Aorta (tissue), 5 donors: ENCODE data around the gene OR8D2. TPM values are rescaled to one million over a fixed set of nuclear protein-coding genes. Genes with fewer than 3 reads are reported as not detected.

ENCODE experiments used
- ATAC-seq: fragments of 200-7000 bp; cut with Tn5 transposase; one replicate; pipeline ENCODE4 v1.9.1; 2022; ENCODE audit warnings: moderate library complexity; ENCODE audit not compliant: low FRiP score
- DNase-seq, 2 donors: peaks; one replicate each; pipeline ENCODE4 v3.0.0-alpha.2; 2020
- H3K27ac ChIP-seq, 2 donors: one replicate each; pipeline ENCODE4 v1.5.1; 2013; ENCODE audit warnings: low read length in 2 of 2, mild to moderate bottlenecking in 2 of 2, moderate library complexity in 2 of 2, control low read depth in 1 of 2, inconsistent platforms in 1 of 2, low read depth in 1 of 2
- H3K27me3 ChIP-seq, 2 donors: one replicate each; pipeline ENCODE4 v1.6.1; 2013; ENCODE audit warnings: control low read depth in 1 of 2, low read length in 1 of 2, mild to moderate bottlenecking in 1 of 2, moderate library complexity in 1 of 2; ENCODE audit not compliant: insufficient read depth in 2 of 2, control insufficient read depth in 1 of 2
- H3K36me3 ChIP-seq, 2 donors: one replicate each; pipeline ENCODE4 v1.6.1; 2013; ENCODE audit warnings: control low read depth in 1 of 2, low read length in 1 of 2, mild to moderate bottlenecking in 1 of 2; ENCODE audit not compliant: insufficient read depth in 2 of 2, control insufficient read depth in 1 of 2
- H3K4me1 ChIP-seq, 2 donors: one replicate each; pipeline ENCODE4 v1.6.1; 2013; ENCODE audit warnings: low read length in 2 of 2, control low read depth in 1 of 2, mild to moderate bottlenecking in 1 of 2, moderate library complexity in 1 of 2; ENCODE audit not compliant: insufficient read depth in 2 of 2, control insufficient read depth in 1 of 2
- H3K4me3 ChIP-seq, 2 donors: one replicate each; pipeline ENCODE4 v1.5.1; 2013; ENCODE audit warnings: low read length in 2 of 2, control low read depth in 1 of 2, mild to moderate bottlenecking in 1 of 2
- H3K9me3 ChIP-seq: one replicate; pipeline ENCODE4 v1.6.1; 2013; ENCODE audit warnings: mild to moderate bottlenecking, low read length; ENCODE audit not compliant: control insufficient read depth
- WGBS, 2 donors: extraction: QIAGEN DNeasy Blood & Tissue Kit; methylation state at CpG; one replicate each; pipeline ENCODE4 v1.1.7; 2013; 5-methylcytosine and 5-hydroxymethylcytosine counted together
- intact Hi-C, 2 donors: fragments of 100-400 bp; cut with DNase I; formaldehyde crosslinking; loops; one replicate each; pipeline versions ENCODE4 v1.14.2 to v1.15.0; 2022
- polyA plus RNA-seq, 2 donors: library from polyadenylated mRNA; stranded (reverse); fragments of 200-250 nt; gene quantifications; one replicate each; pipeline ENCODE4 v1.2.3, GENCODE V29; 2013
- total RNA-seq, 2 donors: library from RNA; stranded (reverse); fragmentation: NEBNext Ultra II Directional; extraction: Animal tissue kit (Norgen Biotek cat#: 25700); gene quantifications; one replicate each; pipeline ENCODE4 v1.2.1, GENCODE V29; 2021
- donor health status: healthy with polysubstance abuse.
- donor health status: Bipolar disorder and iron deficiency.
- donor health status: DM: no; HTN: no; CAD: no.
- donor health status: DM: no; HTN: no; CAD: no.
- donor health status: DM: yes; HTN: yes; CAD: no.

Gene OR8D2
- total and polyA plus RNA-seq, 4 donors: not detected

- H3K9me3 ChIP-seq: no peaks in the 10 kb centered on the region
- H3K27me3 ChIP-seq: no peaks in the 10 kb centered on the region
- DNase-seq (no peak), ATAC-seq (no peak)
- 45 to 50% methylated on average over 3 of the region's 3 CpGs for whole genome bisulfite sequencing, 2 donors
- intact Hi-C loops: no loop called here
- H3K27ac ChIP-seq: no peak overlapping the region
- H3K4me1 ChIP-seq: no peaks in the 10 kb centered on the region
- H3K36me3 ChIP-seq: no peaks in the 10 kb centered on the region
- no peak overlapping the region for H3K4me3 ChIP-seq
Measured at GRCh38 chr11:124302347-124303125, 17.5 kb downstream of the OR8D2 start.

- DNase-seq: no peak
- intact Hi-C loops: no loop called here
- no peak overlapping the region for H3K4me3 ChIP-seq
- ATAC-seq: peak; percentile 76
- 59 to 74% methylated on average over 3 of the region's 3 CpGs for WGBS, 2 donors
- H3K4me1 ChIP-seq: no peaks in the 10 kb centered on the region
- H3K36me3 ChIP-seq: no peaks in the 10 kb centered on the region
- H3K9me3 ChIP-seq: no peaks in the 10 kb centered on the region
- no peaks in the 10 kb centered on the region for H3K27me3 ChIP-seq
- H3K27ac ChIP-seq: no peak overlapping the region
Measured at GRCh38 chr11:124301548-124301947, 18.4 kb downstream of the OR8D2 start.

- WGBS, 2 donors: 60 to 66% methylated on average over 4 of the region's 4 CpGs
- Histone ChIP-seq H3K36me3 (no peaks in the 10 kb centered on the region), H3K27ac (no peak overlapping the region), H3K4me3 (no peak overlapping the region), H3K27me3 (no peaks in the 10 kb centered on the region), H3K4me1 (no peaks in the 10 kb centered on the region), H3K9me3 (no peaks in the 10 kb centered on the region)
- no peak for ATAC-seq
- intact Hi-C loops: no loop called here
- no peak for DNase-seq
Measured at GRCh38 chr11:124297921-124298320, 22.1 kb downstream of the OR8D2 start.

GRCh38 chr11:124296016-124296415, 24.0 kb downstream of the OR8D2 start:
- H3K9me3 ChIP-seq: no peaks in the 10 kb centered on the region

GRCh38 chr11:124294687-124295086, 25.3 kb downstream of the OR8D2 start:
- ATAC-seq: no peak
- 74 to 75% methylated on average over 1 of the region's 1 CpG for WGBS, 2 donors

More at GRCh38 chr11:124296016-124296415, 24.0 kb downstream of the OR8D2 start:
- no peak for DNase-seq
- Histone ChIP-seq H3K36me3 (no peaks in the 10 kb centered on the region), H3K27ac (no peak overlapping the region), H3K4me3 (no peak overlapping the region), H3K27me3 (no peaks in the 10 kb centered on the region), H3K4me1 (no peaks in the 10 kb centered on the region)
- intact Hi-C loops: no loop called here
- no peak for ATAC-seq

GRCh38 chr11:124285610-124286344, 34.2 kb downstream of the OR8D2 start:
- DNase-seq (no peak), ATAC-seq (no peak)
- intact Hi-C loops: no loop called here
- H3K27me3 ChIP-seq: no peaks in the 10 kb centered on the region
- H3K4me1 ChIP-seq: no peaks in the 10 kb centered on the region
- H3K9me3 ChIP-seq: peaks cover 2% of the 10 kb centered on the region
- H3K36me3 ChIP-seq: no peaks in the 10 kb centered on the region
- H3K27ac ChIP-seq: no peak overlapping the region
- 47 to 58% methylated on average over 3 of the region's 3 CpGs for WGBS, 2 donors
- H3K4me3 ChIP-seq: no peak overlapping the region

More at GRCh38 chr11:124294687-124295086, 25.3 kb downstream of the OR8D2 start:
- intact Hi-C loops: no loop called here
- no peaks in the 10 kb centered on the region for H3K36me3 ChIP-seq
- H3K27me3 ChIP-seq: no peaks in the 10 kb centered on the region
- no peak overlapping the region for H3K27ac ChIP-seq
- H3K4me3 ChIP-seq: no peak overlapping the region
- no peaks in the 10 kb centered on the region for H3K9me3 ChIP-seq
- no peak for DNase-seq
- H3K4me1 ChIP-seq: no peaks in the 10 kb centered on the region

- no peaks in the 10 kb centered on the region for H3K36me3 ChIP-seq
- H3K27ac ChIP-seq: no peak overlapping the region
- DNase-seq (no peak), ATAC-seq (no peak)
- no peak overlapping the region for H3K4me3 ChIP-seq
- no peaks in the 10 kb centered on the region for H3K4me1 ChIP-seq
- H3K9me3 ChIP-seq: peaks cover 2% of the 10 kb centered on the region
- 73 to 83% methylated on average over 2 of the region's 2 CpGs for WGBS, 2 donors
- no peaks in the 10 kb centered on the region for H3K27me3 ChIP-seq
- intact Hi-C loops: no loop called here
Measured at GRCh38 chr11:124278261-124278660, 41.7 kb downstream of the OR8D2 start.

- ATAC-seq: no peak
- Histone ChIP-seq H3K36me3 (no peaks in the 10 kb centered on the region), H3K9me3 (peaks cover under 1% of the 10 kb centered on the region), H3K27ac (no peak overlapping the region), H3K4me3 (no peak overlapping the region), H3K4me1 (no peaks in the 10 kb centered on the region), H3K27me3 (no peaks in the 10 kb centered on the region)
- 70 to 81% methylated on average over 3 of the region's 3 CpGs for WGBS, 2 donors
- no peak for DNase-seq
- intact Hi-C loops: no loop called here
Measured at GRCh38 chr11:124277804-124278203, 42.2 kb downstream of the OR8D2 start.

GRCh38 chr11:124277207-124277606, 42.8 kb downstream of the OR8D2 start:
- WGBS, 2 donors: 85 to 90% methylated on average over 3 of the region's 3 CpGs
- Histone ChIP-seq H3K36me3 (no peaks in the 10 kb centered on the region), H3K27ac (no peak overlapping the region), H3K4me3 (no peak overlapping the region), H3K4me1 (no peaks in the 10 kb centered on the region), H3K27me3 (no peaks in the 10 kb centered on the region), H3K9me3 (no peaks in the 10 kb centered on the region)
- ATAC-seq: no peak
- no peak for DNase-seq
- intact Hi-C loops: no loop called here
